Ovary (tissue), 9 donors: Measurements from ENCODE around the gene OVAAL. TPM values are rescaled to one million over a fixed set of nuclear protein-coding genes. Genes with fewer than 3 reads are reported as not detected.

Experiments used
- DNase-seq, 5 donors: peaks; one replicate each; pipeline ENCODE4 v3.0.0-alpha.2; 2019 to 2020
- H3K27ac ChIP-seq, 2 donors: fragments of 200-600 bp; one replicate each; pipeline versions ENCODE4 v1.5.1 to v1.8.0; 2019 to 2022
- H3K27me3 ChIP-seq: fragments of 200-600 bp; one replicate; pipeline ENCODE4 v1.8.0; 2022
- H3K36me3 ChIP-seq: fragments of 200-600 bp; sonication (generic); one replicate; pipeline ENCODE4 v1.5.1; 2019
- H3K4me1 ChIP-seq: one replicate; pipeline ENCODE4 v1.8.1; 2013; ENCODE audit warnings: mild to moderate bottlenecking, moderate library complexity; ENCODE audit not compliant: insufficient read depth
- H3K4me3 ChIP-seq: fragments of 200-600 bp; sonication (generic); one replicate; pipeline ENCODE4 v1.5.1; 2017
- H3K9me3 ChIP-seq, 2 donors: fragments of 200-600 bp in 1 of 2; sonication (generic) in 1 of 2; one replicate each; pipeline versions ENCODE4 v1.5.1 to v1.8.1; 2013 to 2019; ENCODE audit warnings: mild to moderate bottlenecking in 1 of 2, moderate library complexity in 1 of 2
- EP300 ChIP-seq: sonication (generic); formaldehyde crosslinking; IDR thresholded peaks from one replicate; pipeline ENCODE4 v1.6.1; 2017; ENCODE audit warnings: antibody characterized with exemption
- POLR2A ChIP-seq: fragments of 450-650 bp; IDR thresholded peaks from one replicate; pipeline ENCODE4 v1.6.1; 2017; ENCODE audit warnings: antibody characterized with exemption, mild to moderate bottlenecking, moderate library complexity
- WGBS, 3 donors: extraction: QIAGEN DNeasy Blood & Tissue Kit in 1 of 3; methylation state at CpG; one replicate each; pipeline versions ENCODE4 v1.1.5 to v1.1.7; 2013 to 2017; 5-methylcytosine and 5-hydroxymethylcytosine counted together
- intact Hi-C, 4 donors: fragments of 100-400 bp; cut with DNase I; formaldehyde crosslinking; loops; one replicate each; pipeline versions ENCODE4 v1.11.0 to v1.15.1; 2022 to 2023
- polyA plus RNA-seq, 2 donors: library from polyadenylated mRNA; stranded (reverse); fragments of 200-250 nt in 1 of 2; fragments of 350-450 nt in 1 of 2; fragmentation: Illumina TruSeq in 1 of 2; extraction: RNeasy Lipid Tissue Mini Kit (QIAGEN cat#74804) in 1 of 2; gene quantifications; one replicate each; pipeline ENCODE4 v1.2.3, GENCODE V29; 2013 to 2014
- total RNA-seq, 7 donors: library from RNA; depleted of rRNA in 2 of 7; stranded (reverse); fragments of >200 nt in 2 of 7; fragmentation: NEBNext Ultra II Directional in 3 of 7; extraction: Animal tissue kit (Norgen Biotek cat#: 25700) in 3 of 7; gene quantifications; one replicate each; pipeline versions ENCODE4 v1.1.0 to v1.2.4, GENCODE V29; 2016 to 2023
- TF ChIP-seq, protein P1 (sequence below), 3 donors: fragments of 450-650 bp in 2 of 3; fragments of 200-600 bp in 1 of 3; IDR thresholded peaks; one replicate each; pipeline versions ENCODE4 v1.5.1 to v1.8.0; 2016 to 2022; ENCODE audit warnings: antibody characterized with exemption in 3 of 3, mild to moderate bottlenecking in 1 of 3
- donor health status: DM: no; HTN: no; CAD: no; lungs with moderate emphysema.
- donor health status: DM: no; HTN: no; CAD: no.
- donor health status: Bipolar disorder and iron deficiency.
- donor health status: DM: yes; HTN: yes; CAD: no.
- donor health status: DM: no; HTN: no; CAD: no.
- donor health status: DM: yes; HTN: yes; CAD: no.

The OVAAL gene
- total and polyA plus RNA-seq, 9 donors, result not detected

DNA sequence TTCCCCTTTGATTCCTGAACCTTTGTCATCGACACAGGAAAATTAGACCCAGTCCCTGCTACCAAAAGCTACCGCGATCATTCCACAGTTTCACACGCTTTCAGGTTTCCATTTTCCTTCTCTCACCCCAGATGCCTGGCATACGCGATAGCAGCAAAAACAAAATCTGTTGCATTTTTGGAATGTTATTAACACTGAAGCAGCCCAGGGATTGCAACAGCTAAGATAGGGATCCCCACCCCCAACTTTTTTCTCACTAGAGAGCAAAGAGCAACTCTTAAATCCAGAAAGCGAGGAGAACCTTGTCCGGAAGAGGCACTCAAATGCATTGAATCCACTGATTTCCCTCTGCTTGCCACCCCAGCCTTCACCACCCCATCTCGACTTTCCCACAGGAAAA lies 8.9 kb downstream of the OVAAL start:
- DNase-seq, result no peak
- H3K9me3 ChIP-seq, result no peaks in the 10 kb centered on the region
- H3K4me1 ChIP-seq, result no peaks in the 10 kb centered on the region
- intact Hi-C loops, result no loop called here
- WGBS, 3 donors, result 84 to 90% (median 84%) methylated on average over 9 of the region's 9 CpGs
- no peaks in the 10 kb centered on the region for H3K27me3 ChIP-seq
- H3K27ac ChIP-seq, result no peak overlapping the region
- no peaks in the 10 kb centered on the region for H3K36me3 ChIP-seq
- TF ChIP-seq, protein P1, sequence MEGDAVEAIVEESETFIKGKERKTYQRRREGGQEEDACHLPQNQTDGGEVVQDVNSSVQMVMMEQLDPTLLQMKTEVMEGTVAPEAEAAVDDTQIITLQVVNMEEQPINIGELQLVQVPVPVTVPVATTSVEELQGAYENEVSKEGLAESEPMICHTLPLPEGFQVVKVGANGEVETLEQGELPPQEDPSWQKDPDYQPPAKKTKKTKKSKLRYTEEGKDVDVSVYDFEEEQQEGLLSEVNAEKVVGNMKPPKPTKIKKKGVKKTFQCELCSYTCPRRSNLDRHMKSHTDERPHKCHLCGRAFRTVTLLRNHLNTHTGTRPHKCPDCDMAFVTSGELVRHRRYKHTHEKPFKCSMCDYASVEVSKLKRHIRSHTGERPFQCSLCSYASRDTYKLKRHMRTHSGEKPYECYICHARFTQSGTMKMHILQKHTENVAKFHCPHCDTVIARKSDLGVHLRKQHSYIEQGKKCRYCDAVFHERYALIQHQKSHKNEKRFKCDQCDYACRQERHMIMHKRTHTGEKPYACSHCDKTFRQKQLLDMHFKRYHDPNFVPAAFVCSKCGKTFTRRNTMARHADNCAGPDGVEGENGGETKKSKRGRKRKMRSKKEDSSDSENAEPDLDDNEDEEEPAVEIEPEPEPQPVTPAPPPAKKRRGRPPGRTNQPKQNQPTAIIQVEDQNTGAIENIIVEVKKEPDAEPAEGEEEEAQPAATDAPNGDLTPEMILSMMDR (IDR thresholded peaks at IDR 0.05), result no peak
- TF ChIP-seq POLR2A (no peak), EP300 (no peak)
- no peak overlapping the region for H3K4me3 ChIP-seq

DNA sequence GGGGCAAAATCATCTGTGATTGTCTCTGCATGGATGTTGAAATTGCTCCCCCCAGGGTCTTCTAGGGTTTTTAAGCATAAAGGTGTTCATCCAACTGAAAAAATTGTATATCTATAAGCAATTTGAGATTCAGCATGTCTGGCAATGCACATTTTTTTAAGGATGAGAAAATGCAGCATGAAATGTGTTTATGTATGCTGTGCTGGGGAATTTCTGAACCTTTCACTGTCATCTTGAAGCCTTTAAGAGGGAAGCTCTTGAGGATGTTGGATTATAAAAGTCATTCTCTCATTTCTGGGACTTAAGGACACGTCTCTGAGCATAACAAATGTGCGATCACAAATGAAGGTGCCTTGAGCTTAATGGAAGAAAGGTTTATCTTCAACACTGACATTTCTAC lies 9.4 kb downstream of the OVAAL start:
- WGBS, 3 donors, result 91 to 96% (median 93%) methylated on average over 2 of the region's 2 CpGs
- H3K36me3 ChIP-seq, result no peaks in the 10 kb centered on the region
- no peaks in the 10 kb centered on the region for H3K27me3 ChIP-seq
- TF ChIP-seq, protein P1 (IDR thresholded peaks at IDR 0.05), result no peak
- TF ChIP-seq EP300 (no peak), POLR2A (no peak)
- H3K27ac ChIP-seq, result no peak overlapping the region
- intact Hi-C loops, result no loop called here
- no peaks in the 10 kb centered on the region for H3K9me3 ChIP-seq
- no peaks in the 10 kb centered on the region for H3K4me1 ChIP-seq
- H3K4me3 ChIP-seq, result no peak overlapping the region
- no peak for DNase-seq

DNA sequence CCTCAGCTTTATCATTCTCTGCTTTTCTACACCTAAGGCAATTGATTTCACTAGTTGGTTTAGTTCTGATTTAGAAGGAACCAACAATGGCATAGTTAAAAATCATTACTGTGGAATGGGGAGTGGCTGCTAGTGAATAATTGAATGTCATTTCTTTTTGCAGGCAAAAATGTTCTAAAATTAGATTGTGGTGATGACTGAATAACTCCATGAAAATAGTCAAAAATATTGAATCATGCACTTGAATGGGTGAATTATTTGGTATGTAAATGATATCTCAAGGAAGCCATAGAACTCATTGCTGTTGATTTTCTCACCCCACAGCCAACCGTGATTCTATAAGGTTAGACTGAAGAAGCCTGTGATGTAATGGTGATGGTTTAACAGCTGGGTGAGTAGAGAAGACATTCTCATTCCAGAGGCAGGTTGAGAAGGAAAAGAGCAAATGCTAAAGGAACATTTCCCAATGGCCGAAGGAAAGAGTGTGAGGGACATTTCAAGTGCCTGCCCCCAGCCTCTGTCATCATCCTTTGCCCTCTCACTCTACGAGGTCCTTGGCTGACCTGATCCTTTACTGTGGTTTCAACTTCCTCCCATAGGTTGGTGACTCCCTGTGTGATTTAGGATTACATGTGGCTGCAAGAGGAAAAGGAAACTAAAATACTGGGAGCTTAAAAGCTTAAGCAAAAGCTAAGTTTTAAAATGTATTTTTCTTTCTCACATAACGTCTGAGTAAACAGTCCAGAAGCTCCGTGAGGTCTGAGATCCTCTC lies 12.5 kb downstream of the OVAAL start:
- TF ChIP-seq POLR2A (no peak), EP300 (no peak)
- TF ChIP-seq, protein P1 (IDR thresholded peaks at IDR 0.05), result no peak

DNA sequence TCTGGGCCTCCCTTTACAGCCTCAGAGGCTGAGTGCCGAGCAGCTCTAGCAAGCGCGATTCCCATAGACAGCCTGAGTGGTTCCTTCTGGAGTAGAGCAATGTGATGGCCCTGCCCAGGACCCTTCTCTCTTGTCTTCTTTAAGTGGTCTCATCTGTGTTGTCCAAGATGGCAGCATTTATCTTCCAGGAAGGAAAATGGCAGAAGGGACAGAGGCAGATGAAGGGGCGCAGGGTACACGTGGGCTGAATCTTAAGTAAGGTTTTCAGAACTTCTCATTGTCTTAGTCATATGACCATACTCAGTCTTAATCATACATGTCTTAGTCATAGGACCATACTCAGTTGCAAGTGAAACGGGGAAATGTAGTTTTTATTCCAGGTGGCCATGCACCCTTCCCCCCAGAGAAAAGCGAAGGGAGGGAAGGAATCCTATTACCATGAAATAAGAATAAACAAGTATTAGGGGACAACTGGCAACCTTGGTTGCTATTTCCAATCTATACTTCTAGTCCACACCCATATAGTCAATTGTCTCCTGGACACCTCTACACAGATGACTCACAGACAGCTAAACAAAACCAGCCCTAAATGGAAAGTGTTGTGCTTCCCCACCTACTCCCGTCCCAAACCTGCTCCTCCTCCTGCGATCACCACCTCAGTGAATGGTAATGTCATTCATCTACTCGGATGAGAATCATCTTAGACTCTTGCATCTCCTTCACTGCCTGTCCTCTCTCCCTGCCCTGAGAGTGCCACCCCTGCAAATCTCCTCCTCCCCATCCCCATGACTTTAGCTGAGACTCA lies 13.3 kb downstream of the OVAAL start:
- Histone ChIP-seq H3K4me3 (no peak overlapping the region), H3K4me1 (no peaks in the 10 kb centered on the region), H3K36me3 (no peaks in the 10 kb centered on the region), H3K27ac (no peak overlapping the region), H3K27me3 (no peaks in the 10 kb centered on the region), H3K9me3 (no peaks in the 10 kb centered on the region)
- TF ChIP-seq EP300, result no peak
- TF ChIP-seq, protein P1 (IDR thresholded peaks at IDR 0.05), result no peak
- TF ChIP-seq POLR2A, result no peak
- intact Hi-C loops, result no loop called here
- DNase-seq, result no peak
- WGBS, 3 donors, result 81 to 91% (median 86%) methylated on average over 10 of the region's 10 CpGs

More for the DNA sequence above, 12.5 kb downstream of the OVAAL start:
- H3K36me3 ChIP-seq, result no peaks in the 10 kb centered on the region
- H3K9me3 ChIP-seq, result no peaks in the 10 kb centered on the region
- no peaks in the 10 kb centered on the region for H3K27me3 ChIP-seq
- H3K4me3 ChIP-seq, result no peak overlapping the region
- intact Hi-C loops, result no loop called here
- WGBS, 3 donors, result 45 to 58% (median 45%) methylated on average over 5 of the region's 5 CpGs
- no peaks in the 10 kb centered on the region for H3K4me1 ChIP-seq
- no peak overlapping the region for H3K27ac ChIP-seq
- DNase-seq, result no peak
